ENCODE results near the gene NTRK3.

Gene NTRK3

DNA sequence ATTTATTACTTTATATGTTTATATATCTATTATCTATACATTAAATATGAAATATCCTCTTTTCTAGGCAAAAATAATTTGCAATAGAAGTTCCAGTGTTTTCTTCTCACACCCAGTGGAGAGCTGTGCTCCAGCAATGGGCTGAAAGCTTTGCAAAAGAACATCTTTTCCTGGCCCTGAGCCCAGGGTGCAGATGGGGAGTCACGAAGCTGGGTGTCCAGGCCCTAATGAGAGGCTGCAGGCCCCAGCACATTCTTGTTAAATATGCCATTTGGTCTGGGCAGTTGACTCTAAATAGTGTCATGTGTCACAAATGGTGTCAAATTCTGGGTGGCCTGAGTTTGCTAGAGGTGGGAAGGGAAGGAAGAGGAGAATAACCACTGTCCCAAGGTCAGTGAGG, 5.7 kb downstream of the NTRK3 start:
- in situ Hi-C loops (cut with HindIII; ENCODE audit: low pct_unique_long_range_greater_than_20kb, low sequenced_read_pairs) = no loop called here
- DNase-seq (ENCODE audit: low read depth in 1 of 2, low spot score in 1 of 2) = no peak
- TF ChIP-seq JUND (IDR thresholded peaks at IDR 0.05; ENCODE audit: low read depth) = no peak

GRCh38 chr15:88249220-88249619, 7.3 kb downstream of the NTRK3 start:
- in situ Hi-C loops (cut with HindIII; ENCODE audit: low pct_unique_long_range_greater_than_20kb, low sequenced_read_pairs) = no loop called here
- no peak for TF ChIP-seq JUND (IDR thresholded peaks at IDR 0.05; ENCODE audit: low read depth)
- no peak for DNase-seq (ENCODE audit: low read depth in 1 of 2, low spot score in 1 of 2)

- no peak for TF ChIP-seq JUND (IDR thresholded peaks at IDR 0.05; ENCODE audit: low read depth)
- no peak for DNase-seq (ENCODE audit: low read depth in 1 of 2, low spot score in 1 of 2)
- in situ Hi-C loops (cut with HindIII; ENCODE audit: low pct_unique_long_range_greater_than_20kb, low sequenced_read_pairs) = no loop called here
These were observed 8.6 kb downstream of the NTRK3 start for GRCh38 chr15:88247914-88248313.

DNA sequence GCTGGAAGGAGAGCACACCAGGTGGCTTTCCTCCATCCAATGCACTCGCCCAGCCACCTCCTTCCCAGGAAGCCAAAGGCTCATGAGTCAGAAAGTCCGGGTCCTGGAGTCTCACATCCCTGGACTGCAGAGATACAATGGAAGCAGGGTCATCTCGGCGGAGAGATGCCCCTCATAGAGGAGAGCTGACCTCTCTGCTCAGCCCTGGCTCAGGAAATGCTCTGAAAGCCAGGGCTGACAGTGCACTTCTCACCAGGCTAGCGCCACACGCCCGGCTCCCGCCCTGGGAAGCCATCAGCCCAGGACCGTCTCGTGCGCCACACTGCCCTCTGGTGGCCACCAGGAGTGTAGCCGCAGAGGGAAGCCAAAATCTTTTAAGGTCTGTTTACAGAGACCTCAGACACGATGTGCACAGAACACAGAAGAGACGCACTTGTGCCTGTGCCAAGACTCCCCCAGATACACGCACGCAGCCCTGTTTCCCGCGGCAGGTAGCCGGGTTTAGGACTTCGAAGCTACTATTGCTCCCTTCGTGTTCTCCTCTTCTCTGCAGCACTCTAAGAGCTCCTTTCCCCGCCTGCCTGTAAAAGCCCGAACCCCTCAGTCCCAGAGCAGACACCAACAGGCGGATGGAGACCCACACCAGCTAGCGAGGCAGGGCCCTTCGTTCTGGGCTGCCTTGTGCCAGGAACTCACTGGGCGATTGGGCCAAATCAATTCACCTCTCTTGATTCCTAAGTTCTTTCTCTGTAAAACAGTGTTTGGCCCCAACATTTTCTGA, 9.7 kb downstream of the NTRK3 start:
- in situ Hi-C loops (cut with HindIII; ENCODE audit: low pct_unique_long_range_greater_than_20kb, low sequenced_read_pairs) = no loop called here

DNA sequence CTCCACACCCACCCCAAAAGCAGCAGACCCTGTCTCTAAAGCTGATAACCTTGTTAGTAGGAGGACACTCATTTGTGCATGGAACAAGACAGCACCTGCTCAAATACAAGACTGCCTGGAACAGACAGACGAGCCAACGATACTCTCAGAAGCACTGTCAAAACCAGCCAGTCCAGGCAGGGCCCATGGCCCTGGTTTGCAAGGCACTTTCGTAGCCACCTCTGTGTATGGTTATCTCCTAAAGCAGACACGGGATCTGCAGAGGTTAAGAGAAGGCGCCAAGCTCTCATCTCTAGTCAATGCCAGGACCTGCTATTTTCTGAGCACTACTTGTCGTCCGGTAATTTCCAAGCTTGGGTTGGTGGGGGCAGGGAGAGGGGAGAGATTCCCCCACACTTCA, 10.5 kb downstream of the NTRK3 start:
- in situ Hi-C loops (cut with HindIII; ENCODE audit: low pct_unique_long_range_greater_than_20kb, low sequenced_read_pairs) = no loop called here
- no peak for DNase-seq (ENCODE audit: low read depth in 1 of 2, low spot score in 1 of 2)
- no peak for TF ChIP-seq JUND (IDR thresholded peaks at IDR 0.05; ENCODE audit: low read depth)

More for the DNA sequence above, 9.7 kb downstream of the NTRK3 start:
- DNase-seq (ENCODE audit: low read depth in 1 of 2, low spot score in 1 of 2) = peak; percentile 68 to 75
- TF ChIP-seq JUND (IDR thresholded peaks at IDR 0.05; ENCODE audit: low read depth) = no peak

- TF ChIP-seq JUND (IDR thresholded peaks at IDR 0.05; ENCODE audit: low read depth) = no peak
- peak in 1 of 2 experiments; percentile 56 for DNase-seq (ENCODE audit: low read depth in 1 of 2, low spot score in 1 of 2)
- in situ Hi-C loops (cut with HindIII; ENCODE audit: low pct_unique_long_range_greater_than_20kb, low sequenced_read_pairs) = no loop called here
These were observed 12.4 kb downstream of the NTRK3 start for GRCh38 chr15:88243895-88244787.

DNA sequence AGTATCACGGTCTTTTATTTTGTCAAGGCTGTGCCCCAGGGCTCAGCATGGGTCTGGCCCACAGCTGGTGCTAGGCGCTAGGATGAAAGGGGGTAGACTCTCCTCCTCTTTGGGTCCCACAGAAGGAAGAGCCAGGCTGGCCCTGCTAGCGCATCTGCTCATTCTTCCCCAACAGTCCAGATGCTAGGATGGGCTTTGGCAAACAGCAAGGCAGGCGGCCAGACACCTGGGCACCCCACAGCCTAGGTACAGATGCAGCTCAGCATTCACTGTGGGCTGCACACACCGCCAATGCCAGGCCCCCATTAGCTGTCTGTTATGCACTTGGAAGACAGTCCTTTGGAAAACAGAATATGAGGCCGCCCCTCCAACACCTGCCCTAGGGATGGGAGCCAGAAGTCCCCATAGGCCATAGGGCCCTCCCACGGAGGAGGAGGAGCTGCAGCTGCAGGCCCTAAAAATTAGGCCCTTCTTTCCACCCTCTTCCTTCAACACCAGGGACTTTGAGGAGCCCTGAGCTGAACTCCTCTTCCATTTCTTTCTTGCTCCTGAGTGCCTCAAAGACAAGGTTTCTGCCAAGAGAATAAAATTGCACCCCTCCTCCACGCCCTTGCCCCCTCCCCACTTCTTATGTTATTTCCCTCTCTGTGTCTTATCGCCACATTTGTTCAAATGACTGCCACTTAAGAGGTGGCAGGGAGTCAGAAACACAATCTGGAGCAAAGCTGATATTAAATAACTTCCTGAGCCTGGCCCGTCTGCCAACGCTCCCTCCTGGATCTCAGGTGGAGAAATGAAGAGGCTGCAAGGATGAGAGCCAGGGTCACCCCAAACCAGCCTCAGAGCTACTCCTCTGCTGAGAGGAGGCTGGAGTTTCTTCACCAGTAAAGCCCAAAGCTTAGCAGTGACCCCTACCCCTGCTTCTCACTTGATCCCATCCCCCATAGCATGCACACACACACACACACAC, 13.7 kb downstream of the NTRK3 start:
- DNase-seq (ENCODE audit: low read depth in 1 of 2, low spot score in 1 of 2) = no peak
- no peak for TF ChIP-seq JUND (IDR thresholded peaks at IDR 0.05; ENCODE audit: low read depth)
- in situ Hi-C loops (cut with HindIII; ENCODE audit: low pct_unique_long_range_greater_than_20kb, low sequenced_read_pairs) = no loop called here

GRCh38 chr15:88241461-88241860, 15.1 kb downstream of the NTRK3 start:
- TF ChIP-seq JUND (IDR thresholded peaks at IDR 0.05; ENCODE audit: low read depth) = no peak
- in situ Hi-C loops (cut with HindIII; ENCODE audit: low pct_unique_long_range_greater_than_20kb, low sequenced_read_pairs) = no loop called here
- DNase-seq (ENCODE audit: low read depth in 1 of 2, low spot score in 1 of 2) = no peak

DNA sequence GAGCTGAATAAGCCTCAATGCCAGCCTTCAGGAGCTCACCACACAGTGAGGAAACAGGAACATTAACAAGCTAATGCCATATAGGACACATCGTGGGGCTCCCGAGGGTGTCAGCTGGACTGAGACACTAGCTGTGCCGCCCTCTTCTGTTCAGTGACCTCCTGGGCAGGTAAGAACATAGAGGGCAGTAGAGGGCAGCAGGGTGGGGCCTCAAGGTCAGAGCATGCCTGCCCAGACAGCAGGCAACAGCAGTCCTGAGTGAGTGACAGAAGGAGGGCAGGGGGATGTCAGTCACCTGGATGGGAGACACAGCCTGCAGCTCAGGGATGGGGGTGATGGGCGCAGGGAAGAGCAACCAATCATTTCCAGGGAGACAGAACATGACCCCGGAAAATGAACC, 15.5 kb downstream of the NTRK3 start:
- TF ChIP-seq JUND (IDR thresholded peaks at IDR 0.05; ENCODE audit: low read depth) = no peak
- in situ Hi-C loops (cut with HindIII; ENCODE audit: low pct_unique_long_range_greater_than_20kb, low sequenced_read_pairs) = no loop called here
- no peak for DNase-seq (ENCODE audit: low read depth in 1 of 2, low spot score in 1 of 2)

DNA sequence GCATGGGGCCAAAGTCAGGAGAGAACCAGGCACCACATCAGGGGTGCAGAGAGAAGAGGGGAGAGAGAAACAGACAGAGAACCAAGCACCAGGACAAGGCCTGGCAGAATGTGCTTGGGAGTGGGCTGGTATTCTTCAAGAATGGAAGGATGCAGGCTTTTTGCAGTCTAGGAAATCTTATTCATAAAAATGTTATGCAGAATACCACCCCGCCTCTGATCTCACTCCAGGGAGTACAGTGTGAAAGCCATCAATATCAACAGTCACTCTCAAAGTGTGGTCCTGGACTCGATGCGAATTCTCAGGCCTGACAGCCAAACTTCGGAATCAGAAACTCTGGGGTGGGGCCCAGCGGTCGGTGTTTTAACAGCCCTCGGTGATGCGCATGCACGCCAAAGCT, 16.9 kb downstream of the NTRK3 start:
- no peak for DNase-seq (ENCODE audit: low read depth in 1 of 2, low spot score in 1 of 2)
- in situ Hi-C loops (cut with HindIII; ENCODE audit: low pct_unique_long_range_greater_than_20kb, low sequenced_read_pairs) = no loop called here
- no peak for TF ChIP-seq JUND (IDR thresholded peaks at IDR 0.05; ENCODE audit: low read depth)

GRCh38 chr15:88238618-88239430, 17.7 kb downstream of the NTRK3 start:
- in situ Hi-C loops (cut with HindIII; ENCODE audit: low pct_unique_long_range_greater_than_20kb, low sequenced_read_pairs) = no loop called here
- no peak for DNase-seq (ENCODE audit: low read depth in 1 of 2, low spot score in 1 of 2)

More at GRCh38 chr15:88238618-88239430, 17.7 kb downstream of the NTRK3 start:
- no peak for TF ChIP-seq JUND (IDR thresholded peaks at IDR 0.05; ENCODE audit: low read depth)
